DOHH2 (cell line): ENCODE results near the gene TMEM250.

ENCODE experiments used
- EZH2phosphoT487 ChIP-seq: fragments of 200-600 bp; sonication (generic); IDR thresholded peaks from 2 replicates; pipeline ENCODE4 v1.6.1; 2017; ENCODE audit warnings: borderline replicate concordance, mild to moderate bottlenecking, antibody characterized with exemption, low read length, moderate library complexity, mixed read lengths
- TF ChIP-seq, protein P1 (sequence below): fragments of 200-600 bp; sonication (generic); IDR thresholded peaks from one replicate; pipeline ENCODE4 v1.5.1; 2014; ENCODE audit warnings: antibody characterized with exemption, mild to moderate bottlenecking, low read depth, low read length; ENCODE audit not compliant: poor library complexity, severe bottlenecking

DNA sequence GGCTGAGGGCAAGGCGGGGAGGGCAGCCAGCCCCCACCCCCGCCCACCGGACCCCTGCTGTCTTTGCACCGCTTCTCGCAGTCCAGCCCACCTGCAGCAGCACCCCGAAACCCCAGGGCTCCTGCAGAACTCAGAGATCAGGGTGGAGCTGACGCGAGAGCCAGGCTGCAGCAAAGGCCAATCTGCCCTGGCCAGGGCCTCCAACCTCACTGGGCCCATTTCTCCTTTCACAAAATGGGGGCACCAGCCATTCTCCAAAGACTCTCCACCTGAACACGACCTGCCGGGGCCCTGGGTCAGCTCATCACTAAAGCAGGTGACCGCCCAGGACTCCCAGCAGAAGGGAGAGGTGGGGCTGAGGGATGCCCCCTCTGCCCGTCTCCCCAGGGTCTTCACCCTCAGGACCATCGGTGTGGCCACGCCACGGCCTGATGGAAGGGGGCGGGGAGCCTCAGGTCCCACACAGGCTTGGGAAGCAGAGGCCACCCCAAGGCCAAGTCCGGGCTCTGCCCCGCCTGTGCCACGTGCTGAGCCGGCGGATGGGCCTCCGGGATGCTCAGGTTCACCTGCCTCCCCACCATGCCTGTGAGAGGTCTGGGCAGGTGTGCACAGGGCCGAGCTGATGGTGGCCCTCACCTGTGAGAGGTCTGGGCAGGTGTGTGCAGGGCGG lies 36.7 kb downstream of the TMEM250 start:
- TF ChIP-seq, protein P1, sequence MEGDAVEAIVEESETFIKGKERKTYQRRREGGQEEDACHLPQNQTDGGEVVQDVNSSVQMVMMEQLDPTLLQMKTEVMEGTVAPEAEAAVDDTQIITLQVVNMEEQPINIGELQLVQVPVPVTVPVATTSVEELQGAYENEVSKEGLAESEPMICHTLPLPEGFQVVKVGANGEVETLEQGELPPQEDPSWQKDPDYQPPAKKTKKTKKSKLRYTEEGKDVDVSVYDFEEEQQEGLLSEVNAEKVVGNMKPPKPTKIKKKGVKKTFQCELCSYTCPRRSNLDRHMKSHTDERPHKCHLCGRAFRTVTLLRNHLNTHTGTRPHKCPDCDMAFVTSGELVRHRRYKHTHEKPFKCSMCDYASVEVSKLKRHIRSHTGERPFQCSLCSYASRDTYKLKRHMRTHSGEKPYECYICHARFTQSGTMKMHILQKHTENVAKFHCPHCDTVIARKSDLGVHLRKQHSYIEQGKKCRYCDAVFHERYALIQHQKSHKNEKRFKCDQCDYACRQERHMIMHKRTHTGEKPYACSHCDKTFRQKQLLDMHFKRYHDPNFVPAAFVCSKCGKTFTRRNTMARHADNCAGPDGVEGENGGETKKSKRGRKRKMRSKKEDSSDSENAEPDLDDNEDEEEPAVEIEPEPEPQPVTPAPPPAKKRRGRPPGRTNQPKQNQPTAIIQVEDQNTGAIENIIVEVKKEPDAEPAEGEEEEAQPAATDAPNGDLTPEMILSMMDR: no peak
- TF ChIP-seq EZH2phosphoT487: no peak
